Fibroblast of lung (primary cell): Measurements from ENCODE around the gene DHX16. TPM values are rescaled to one million over a fixed set of nuclear protein-coding genes. Genes with fewer than 3 reads are reported as not detected.
A peak's percentile ranks its signal among the peaks of the same experiment; 100 is the strongest.

Experiments
- DNase-seq, 2 donors: peaks; one replicate each; pipeline versions ENCODE4 v3.0.0 to v3.0.0-alpha.2; 2010; ENCODE audit warnings: low read depth in 2 of 2
- H2AFZ ChIP-seq: 2 replicates; pipeline ENCODE4 v1.5.1; 2012; ENCODE audit warnings: low read length, control low read depth, inconsistent platforms
- H3K27ac ChIP-seq: 2 replicates; pipeline ENCODE4 v1.5.1; 2011; ENCODE audit warnings: low read length, control low read depth; ENCODE audit not compliant: insufficient read depth
- H3K27me3 ChIP-seq: 2 replicates; pipeline ENCODE4 v1.5.1; 2011; ENCODE audit warnings: mild to moderate bottlenecking, low read length; ENCODE audit not compliant: control insufficient read depth, insufficient read depth
- H3K36me3 ChIP-seq: 2 replicates; pipeline ENCODE4 v1.5.1; 2011; ENCODE audit warnings: low read length; ENCODE audit not compliant: control insufficient read depth, insufficient read depth
- H3K4me1 ChIP-seq: 2 replicates; pipeline ENCODE4 v1.5.1; 2011; ENCODE audit warnings: low read length; ENCODE audit not compliant: control insufficient read depth, insufficient read depth; ENCODE audit errors: extremely low read depth
- H3K4me2 ChIP-seq: 2 replicates; pipeline ENCODE4 v1.5.1; 2011; ENCODE audit warnings: low read length, control low read depth; ENCODE audit not compliant: insufficient read depth; ENCODE audit errors: extremely low read depth
- H3K4me3 ChIP-seq, 4 experiments: fragments of 200-600 bp in 1 of 4; sonication (generic) in 1 of 4; replicated peaks in 1 of 4; 2 replicates each; pipeline ENCODE4 v1.5.1; 2011 to 2016; ENCODE audit warnings: low read length in 4 of 4, low read depth in 3 of 4, mild to moderate bottlenecking in 3 of 4, control low read depth in 2 of 4, inconsistent platforms in 1 of 4, mixed read lengths in 1 of 4; ENCODE audit not compliant: insufficient read depth in 1 of 4; ENCODE audit errors: control extremely low read depth in 1 of 4
- H3K79me2 ChIP-seq: 2 replicates; pipeline ENCODE4 v1.5.1; 2012; ENCODE audit warnings: mild to moderate bottlenecking, low read length, inconsistent platforms; ENCODE audit not compliant: control insufficient read depth, insufficient read depth
- H3K9ac ChIP-seq: 2 replicates; pipeline ENCODE4 v1.5.1; 2011; ENCODE audit warnings: mild to moderate bottlenecking, low read length, control low read depth; ENCODE audit not compliant: insufficient read depth
- H3K9me3 ChIP-seq: 2 replicates; pipeline ENCODE4 v1.5.1; 2012; ENCODE audit warnings: low read depth, low read length; ENCODE audit not compliant: control insufficient read depth, insufficient read depth
- H4K20me1 ChIP-seq: 2 replicates; pipeline ENCODE4 v1.5.1; 2011; ENCODE audit warnings: low read length; ENCODE audit not compliant: control insufficient read depth, insufficient read depth; ENCODE audit errors: extremely low read depth
- EZH2 ChIP-seq: IDR thresholded peaks from 2 replicates; pipeline ENCODE4 v1.5.1; 2012; ENCODE audit warnings: low read length, control low read depth, mild to moderate bottlenecking; ENCODE audit errors: missing control alignments
- polyA plus RNA-seq, 2 donors: library from polyadenylated mRNA; depleted of rRNA in 1 of 2; stranded (reverse) in 1 of 2; unstranded in 1 of 2; fragments of >200 nt; gene quantifications; 2 replicates each; pipeline ENCODE4 v1.2.1, GENCODE V29; 2011 to 2012; ENCODE audit warnings: missing spikeins in 1 of 2
- total RNA-seq: library from RNA; depleted of rRNA; stranded (reverse); fragments of >200 nt; gene quantifications from 2 replicates; pipeline ENCODE4 v1.2.1, GENCODE V29; 2014
- TF ChIP-seq, protein P1 (sequence below), 2 donors: IDR thresholded peaks in 1 of 2; conservative IDR thresholded peaks in 1 of 2; 1 replicate in 1 of 2; 2 replicates in 1 of 2; pipeline ENCODE4 v1.5.1; 2011 to 2012; ENCODE audit warnings: low read length in 2 of 2, control low read depth in 1 of 2, inconsistent platforms in 1 of 2, low read depth in 1 of 2, mild to moderate bottlenecking in 1 of 2

DHX16 gene
- total and polyA plus RNA-seq, 2 donors (not counting 1 experiment from before 2014, with no cell fraction given) = 22.5 to 34.8 TPM

- Histone ChIP-seq H3K4me1 (peaks cover 27% of the 10 kb centered on the region), H2AFZ (no peak overlapping the region), H3K4me2 (peak overlapping the region; percentile 91), H3K9ac (peak overlapping the region; percentile 69), H3K4me3 (peak overlapping the region; percentile 75 to 95 (median 81)), H3K36me3 (peaks cover 2% of the 10 kb centered on the region), H3K9me3 (no peaks in the 10 kb centered on the region), H4K20me1 (no peaks in the 10 kb centered on the region), H3K27me3 (no peaks in the 10 kb centered on the region), H3K27ac (peak overlapping the region; percentile 99), H3K79me2 (peaks cover 46% of the 10 kb centered on the region)
- TF ChIP-seq EZH2 = no peak
- TF ChIP-seq, protein P1, sequence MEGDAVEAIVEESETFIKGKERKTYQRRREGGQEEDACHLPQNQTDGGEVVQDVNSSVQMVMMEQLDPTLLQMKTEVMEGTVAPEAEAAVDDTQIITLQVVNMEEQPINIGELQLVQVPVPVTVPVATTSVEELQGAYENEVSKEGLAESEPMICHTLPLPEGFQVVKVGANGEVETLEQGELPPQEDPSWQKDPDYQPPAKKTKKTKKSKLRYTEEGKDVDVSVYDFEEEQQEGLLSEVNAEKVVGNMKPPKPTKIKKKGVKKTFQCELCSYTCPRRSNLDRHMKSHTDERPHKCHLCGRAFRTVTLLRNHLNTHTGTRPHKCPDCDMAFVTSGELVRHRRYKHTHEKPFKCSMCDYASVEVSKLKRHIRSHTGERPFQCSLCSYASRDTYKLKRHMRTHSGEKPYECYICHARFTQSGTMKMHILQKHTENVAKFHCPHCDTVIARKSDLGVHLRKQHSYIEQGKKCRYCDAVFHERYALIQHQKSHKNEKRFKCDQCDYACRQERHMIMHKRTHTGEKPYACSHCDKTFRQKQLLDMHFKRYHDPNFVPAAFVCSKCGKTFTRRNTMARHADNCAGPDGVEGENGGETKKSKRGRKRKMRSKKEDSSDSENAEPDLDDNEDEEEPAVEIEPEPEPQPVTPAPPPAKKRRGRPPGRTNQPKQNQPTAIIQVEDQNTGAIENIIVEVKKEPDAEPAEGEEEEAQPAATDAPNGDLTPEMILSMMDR (conservative IDR thresholded peaks at IDR 0.05 in 1 of 2, IDR thresholded peaks at IDR 0.05 in 1 of 2; ENCODE audit: low read depth in 1 of 2, low read length in 2 of 2) = no peak
- no peak for DNase-seq
Observed at GRCh38 chr6:30689985-30690384, 17.2 kb upstream of the DHX16 start.

DNA sequence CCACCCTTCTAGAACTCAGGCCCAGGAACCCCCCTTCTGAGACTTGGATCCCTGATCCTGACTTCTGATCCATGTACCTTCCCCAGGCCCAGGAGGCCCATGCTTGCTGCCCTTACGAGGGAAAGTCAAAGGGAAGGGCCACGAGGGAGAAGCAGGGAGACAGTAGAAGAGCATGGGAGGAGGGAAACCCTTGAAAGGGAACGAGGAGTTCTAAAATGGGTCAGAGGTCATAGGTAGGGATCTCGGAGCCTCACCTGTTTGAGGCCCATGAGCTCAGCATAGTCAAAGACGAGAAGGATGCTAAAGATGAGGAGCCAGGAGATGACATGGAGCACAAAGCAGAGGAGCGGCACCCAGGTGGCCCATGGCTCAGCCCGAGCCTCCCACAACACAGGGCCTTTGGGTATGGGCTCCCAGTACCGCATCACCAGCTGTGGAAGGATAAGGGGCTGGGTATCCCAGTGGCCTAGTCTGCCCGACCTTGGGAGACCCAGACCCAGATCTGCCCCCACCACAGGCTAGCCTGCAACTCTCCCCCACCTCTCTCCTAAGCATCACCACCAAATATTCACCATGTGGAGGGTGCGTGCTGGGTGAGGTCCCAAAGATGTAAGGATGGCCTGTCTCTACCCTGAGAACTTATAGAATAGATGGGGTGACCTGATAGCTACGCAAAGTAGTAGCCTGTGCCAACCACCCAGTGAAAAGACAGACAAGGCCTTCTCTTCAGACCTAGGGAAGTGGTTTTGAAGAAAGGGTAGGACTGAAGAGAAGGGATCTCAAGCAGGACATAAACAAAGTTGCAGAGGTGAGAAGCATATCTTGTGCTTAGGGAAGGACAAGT is 16.4 kb upstream of the DHX16 start:
- DNase-seq = no peak
- H2AFZ ChIP-seq = no peak overlapping the region
- no peaks in the 10 kb centered on the region for H3K27me3 ChIP-seq
- TF ChIP-seq, protein P1 (conservative IDR thresholded peaks at IDR 0.05 in 1 of 2, IDR thresholded peaks at IDR 0.05 in 1 of 2; ENCODE audit: low read depth in 1 of 2, low read length in 2 of 2) = no peak
- TF ChIP-seq EZH2 = no peak
- peaks cover 4% of the 10 kb centered on the region for H3K36me3 ChIP-seq
- no peaks in the 10 kb centered on the region for H4K20me1 ChIP-seq
- H3K9me3 ChIP-seq = no peaks in the 10 kb centered on the region
- peaks cover 27% of the 10 kb centered on the region for H3K4me1 ChIP-seq
- no peak overlapping the region for H3K9ac ChIP-seq
- peak overlapping the region; percentile 99 for H3K27ac ChIP-seq
- peaks cover 53% of the 10 kb centered on the region for H3K79me2 ChIP-seq
- H3K4me2 ChIP-seq = peak overlapping the region; percentile 100
- peak overlapping the region; percentile 75 to 95 (median 81) for H3K4me3 ChIP-seq

DNA sequence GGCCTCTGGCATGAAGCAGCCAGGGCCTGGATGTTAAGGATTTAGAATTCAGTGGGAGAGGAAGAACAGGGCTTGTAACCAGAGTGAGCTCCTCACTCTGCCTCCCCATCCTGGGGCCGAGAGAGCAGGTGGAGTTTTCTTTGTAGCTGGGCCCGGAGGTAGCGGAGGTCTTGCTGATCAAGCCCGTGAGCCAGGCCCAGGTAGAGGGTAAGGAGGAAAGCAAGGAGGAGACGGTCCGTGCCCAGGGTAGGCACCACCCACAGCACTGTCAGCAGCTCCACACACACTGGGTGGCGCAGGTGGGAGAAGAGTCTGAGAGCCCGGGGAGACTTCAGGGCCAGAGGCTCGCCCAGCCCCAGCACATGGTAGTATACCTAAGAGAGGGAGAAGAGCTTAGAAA is 15.8 kb upstream of the DHX16 start:
- H2AFZ ChIP-seq = no peak overlapping the region
- peak overlapping the region; percentile 99 for H3K27ac ChIP-seq
- H3K9me3 ChIP-seq = no peaks in the 10 kb centered on the region
- H3K4me1 ChIP-seq = peaks cover 27% of the 10 kb centered on the region
- no peak for DNase-seq
- peak overlapping the region; percentile 100 for H3K4me2 ChIP-seq
- peaks cover 8% of the 10 kb centered on the region for H3K36me3 ChIP-seq
- H3K4me3 ChIP-seq = peak overlapping the region; percentile 71 to 95 (median 87)
- H3K9ac ChIP-seq = peak overlapping the region; percentile 91
- H3K27me3 ChIP-seq = no peaks in the 10 kb centered on the region
- H4K20me1 ChIP-seq = no peaks in the 10 kb centered on the region
- H3K79me2 ChIP-seq = peaks cover 60% of the 10 kb centered on the region
- TF ChIP-seq, protein P1 (conservative IDR thresholded peaks at IDR 0.05 in 1 of 2, IDR thresholded peaks at IDR 0.05 in 1 of 2; ENCODE audit: low read depth in 1 of 2, low read length in 2 of 2) = no peak
- no peak for TF ChIP-seq EZH2
